LHCN-M2 (cell line): Measurements from ENCODE around the gene PIGH. TPM values are rescaled to one million over a fixed set of nuclear protein-coding genes. Genes with fewer than 3 reads are reported as not detected.
"Not testable (repeated sequence)": the region's sequence is repeated elsewhere in the genome, so short reads cannot be mapped to it uniquely, and the experiment has no call there.

Experiments used
- DNase-seq: peaks from one replicate; pipeline ENCODE4 v3.0.0-alpha.2; 2012; ENCODE audit warnings: low read depth
- total RNA-seq: library from RNA; depleted of rRNA; stranded (reverse); fragments of >200 nt; gene quantifications from 2 replicates; pipeline ENCODE4 v1.2.3, GENCODE V29; 2014

Gene PIGH
- total RNA-seq, 1 experiment from 2014 or later: 13.4 TPM

GRCh38 chr14:67609642-67610310, 9.7 kb upstream of the PIGH start:
- DNase-seq: no peak

- DNase-seq: no peak
These were observed 7.6 kb upstream of the PIGH start for GRCh38 chr14:67607646-67608045.

GRCh38 chr14:67602995-67603545, 3.0 kb upstream of the PIGH start:
- DNase-seq: no peak

- no peak for DNase-seq
These were observed 2.0 kb upstream of the PIGH start for GRCh38 chr14:67602076-67602475.

GRCh38 chr14:67600562-67600974, 500 bp upstream of the PIGH start:
- DNase-seq: not testable (repeated sequence)

GRCh38 chr14:67595392-67595791, 4.7 kb downstream of the PIGH start:
- no peak for DNase-seq

GRCh38 chr14:67593650-67594049, 6.4 kb downstream of the PIGH start:
- DNase-seq: not testable (repeated sequence)

- DNase-seq: no peak
These were observed 10.8 kb downstream of the PIGH start for GRCh38 chr14:67589204-67589770.

- DNase-seq: no peak
These were observed 13.7 kb downstream of the PIGH start for GRCh38 chr14:67586369-67586768.

- DNase-seq: no peak
These were observed 15.1 kb downstream of the PIGH start for GRCh38 chr14:67584978-67585377.

GRCh38 chr14:67583711-67584644, 16.1 kb downstream of the PIGH start:
- DNase-seq: peak; percentile 32

GRCh38 chr14:67582061-67582460, 18.0 kb downstream of the PIGH start:
- no peak for DNase-seq

GRCh38 chr14:67581643-67582042, 18.4 kb downstream of the PIGH start:
- no peak for DNase-seq

- no peak for DNase-seq
These were observed 19.5 kb downstream of the PIGH start for GRCh38 chr14:67580336-67581171.

GRCh38 chr14:67579636-67580035, 20.4 kb downstream of the PIGH start:
- DNase-seq: no peak

- DNase-seq: no peak
These were observed 21.0 kb downstream of the PIGH start for GRCh38 chr14:67579040-67579439.

GRCh38 chr14:67577909-67578749, 21.9 kb downstream of the PIGH start:
- no peak for DNase-seq

GRCh38 chr14:67577181-67577808, 22.8 kb downstream of the PIGH start:
- no peak for DNase-seq

GRCh38 chr14:67576216-67576955, 23.7 kb downstream of the PIGH start:
- no peak for DNase-seq
